Esophagus squamous epithelium (tissue), 5 donors: ENCODE results near the gene ENOSF1. TPM values are rescaled to one million over a fixed set of nuclear protein-coding genes. Genes with fewer than 3 reads are reported as not detected.

ENCODE experiments used
- DNase-seq: peaks from one replicate; lab custom pipeline; 2025; lab: John Stamatoyannopoulos, UW
- H3K27ac ChIP-seq, 4 donors: fragments of 200-600 bp; sonication (generic); one replicate each; pipeline ENCODE4 v1.5.1; 2016 to 2019; ENCODE audit warnings: mild to moderate bottlenecking in 1 of 4
- H3K27me3 ChIP-seq, 4 donors: fragments of 200-600 bp; sonication (generic); 1 replicate in 3 of 4; 2 replicates in 1 of 4; pipeline versions ENCODE4 v1.5.1 to v1.6.0; 2017 to 2021; ENCODE audit warnings: antibody characterized with exemption in 1 of 4
- H3K36me3 ChIP-seq, 3 donors: fragments of 200-600 bp; sonication (generic); one replicate each; pipeline ENCODE4 v1.5.1; 2016 to 2019
- H3K4me1 ChIP-seq, 3 donors: fragments of 200-600 bp; sonication (generic); one replicate each; pipeline ENCODE4 v1.5.1; 2017 to 2019
- H3K4me3 ChIP-seq, 4 donors: fragments of 200-600 bp; sonication (generic); 1 replicate in 3 of 4; 2 replicates in 1 of 4; pipeline ENCODE4 v1.5.1; 2016 to 2019; ENCODE audit warnings: mild to moderate bottlenecking in 2 of 4, moderate library complexity in 1 of 4
- H3K9me3 ChIP-seq, 3 donors: fragments of 200-600 bp; sonication (generic); one replicate each; pipeline ENCODE4 v1.5.1; 2016 to 2019
- CTCF ChIP-seq, 6 experiments: fragments of 450-650 bp in 4 of 6; fragments of 200-600 bp in 2 of 6; sonication (generic) in 2 of 6; IDR thresholded peaks; one replicate each; pipeline ENCODE4 v1.5.1; 2016 to 2019; ENCODE audit warnings: antibody characterized with exemption in 6 of 6, mild to moderate bottlenecking in 4 of 6, moderate library complexity in 4 of 6
- POLR2A ChIP-seq, 4 donors: fragments of 450-650 bp; IDR thresholded peaks; one replicate each; pipeline ENCODE4 v1.6.1; 2017; ENCODE audit warnings: antibody characterized with exemption in 4 of 4, mild to moderate bottlenecking in 4 of 4, moderate library complexity in 3 of 4
- WGBS, 2 donors: methylation state at CpG; one replicate each; pipeline ENCODE4 v1.1.5; 2018; 5-methylcytosine and 5-hydroxymethylcytosine counted together
- intact Hi-C: fragments of 100-400 bp; cut with DNase I; formaldehyde crosslinking; loops from one replicate; pipeline ENCODE4 v1.15.0; 2022
- total RNA-seq, 4 donors: library from RNA; depleted of rRNA; stranded (reverse); fragments of >200 nt; gene quantifications; one replicate each; pipeline ENCODE4 v1.1.0, GENCODE V29; 2016
- donor health status: DM: yes; HTN: yes; CAD: no.

ENOSF1 gene
- total RNA-seq, 4 donors from 2014 or later = 31.7 to 63.7 (median 47.1) TPM

GRCh38 chr18:711657-712400 lies 601 bp downstream of the ENOSF1 start:
- H3K4me1 ChIP-seq = peaks cover 5 to 42% (median 9%) of the 10 kb centered on the region in 3 donors
- TF ChIP-seq POLR2A (IDR thresholded peaks at IDR 0.05) = no peak
- no peak for TF ChIP-seq CTCF (IDR thresholded peaks at IDR 0.05)
- H3K9me3 ChIP-seq = no peaks in the 10 kb centered on the region
- 0% methylated on average over 18 to 23 of the region's 42 CpGs for whole genome bisulfite sequencing, 2 donors
- H3K27me3 ChIP-seq = no peaks in the 10 kb centered on the region
- peak overlapping the region; percentile 41 to 84 (median 74) for H3K4me3 ChIP-seq
- intact Hi-C loops = no loop called here
- peaks cover 0 to 19% (median 0%) of the 10 kb centered on the region in 3 donors for H3K36me3 ChIP-seq
- no peak for DNase-seq
- H3K27ac ChIP-seq = peak overlapping the region; percentile 78 to 91 (median 90)

DNA sequence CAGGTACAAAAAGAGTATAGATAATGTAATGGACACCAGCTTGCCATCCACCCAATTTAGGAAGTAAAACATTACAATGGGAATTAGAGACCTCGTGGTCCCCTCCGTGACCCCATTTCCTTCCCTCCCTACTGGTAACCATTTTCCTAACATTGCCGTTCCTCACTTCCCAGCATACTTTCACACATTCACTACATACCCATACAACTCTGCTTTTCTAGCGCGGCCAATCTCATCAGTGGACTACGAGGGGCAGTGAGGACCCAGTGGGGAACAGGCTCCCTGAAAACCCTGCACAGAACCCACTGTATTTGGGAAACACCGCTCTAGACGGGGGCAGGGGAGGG lies 1.1 kb downstream of the ENOSF1 start:
- peak overlapping the region; percentile 41 to 84 (median 74) for H3K4me3 ChIP-seq
- peaks cover 0 to 21% (median 0%) of the 10 kb centered on the region in 3 donors for H3K36me3 ChIP-seq
- intact Hi-C loops = no loop called here
- DNase-seq = no peak
- WGBS, 2 donors = 5 to 6% methylated on average over 5 to 8 of the region's 8 CpGs
- H3K9me3 ChIP-seq = no peaks in the 10 kb centered on the region
- no peaks in the 10 kb centered on the region for H3K27me3 ChIP-seq
- H3K4me1 ChIP-seq = peaks cover 5 to 43% (median 9%) of the 10 kb centered on the region in 3 donors
- TF ChIP-seq POLR2A (IDR thresholded peaks at IDR 0.05) = no peak
- TF ChIP-seq CTCF (IDR thresholded peaks at IDR 0.05) = no peak
- peak overlapping the region; percentile 78 to 91 (median 90) for H3K27ac ChIP-seq

- Histone ChIP-seq H3K27ac (peak overlapping the region in 3 of 4 donors; percentile 90 to 91 (median 90)), H3K4me1 (peaks cover 5 to 43% (median 9%) of the 10 kb centered on the region in 3 donors), H3K9me3 (no peaks in the 10 kb centered on the region), H3K4me3 (peak overlapping the region in 2 of 4 donors; percentile 73 to 74), H3K36me3 (peaks cover 0 to 27% (median 0%) of the 10 kb centered on the region in 3 donors), H3K27me3 (no peaks in the 10 kb centered on the region)
- no peak for DNase-seq
- intact Hi-C loops = no loop called here
- 68% methylated on average over 3 of the region's 3 CpGs for WGBS, 2 donors
- no peak for TF ChIP-seq POLR2A (IDR thresholded peaks at IDR 0.05)
- no peak for TF ChIP-seq CTCF (IDR thresholded peaks at IDR 0.05)
These were observed 1.8 kb downstream of the ENOSF1 start for GRCh38 chr18:710418-711300.

DNA sequence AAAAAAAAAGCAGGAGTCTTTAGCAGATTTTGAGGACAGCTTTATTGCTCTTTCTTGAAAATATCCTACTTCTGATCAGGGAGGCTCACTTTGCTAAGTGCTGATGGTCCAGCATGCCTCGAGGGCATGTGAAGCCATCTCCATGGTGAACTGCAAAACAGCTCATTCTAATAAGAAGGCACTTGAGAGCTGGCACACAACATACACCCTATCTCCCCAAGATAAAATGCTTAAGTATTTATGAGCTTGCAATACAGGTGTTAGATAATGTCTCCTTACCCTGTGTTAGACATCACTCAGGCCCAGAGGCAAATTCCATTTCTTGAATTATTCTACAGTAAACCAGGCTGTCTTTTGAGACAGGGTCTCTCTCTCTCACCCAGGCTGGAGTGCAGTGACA lies 2.7 kb downstream of the ENOSF1 start:
- H3K4me1 ChIP-seq = peaks cover 5 to 43% (median 9%) of the 10 kb centered on the region in 3 donors
- no peak overlapping the region for H3K27ac ChIP-seq
- no peak for TF ChIP-seq POLR2A (IDR thresholded peaks at IDR 0.05)
- TF ChIP-seq CTCF (IDR thresholded peaks at IDR 0.05) = no peak
- 56 to 92% methylated on average over 1 of the region's 1 CpG for WGBS, 2 donors
- H3K4me3 ChIP-seq = no peak overlapping the region
- no peaks in the 10 kb centered on the region for H3K27me3 ChIP-seq
- H3K9me3 ChIP-seq = no peaks in the 10 kb centered on the region
- DNase-seq = no peak
- intact Hi-C loops = no loop called here
- peaks cover 0 to 36% (median 0%) of the 10 kb centered on the region in 3 donors for H3K36me3 ChIP-seq
